ENCODE data around the gene HSPB6. TPM values are rescaled to one million over a fixed set of nuclear protein-coding genes. Genes with fewer than 3 reads are reported as not detected.

Gene HSPB6
- polyA plus RNA-seq, 2 of the 4 experiments (the other 2 are of a cell fraction): 0.16 to 0.26 TPM

DNA sequence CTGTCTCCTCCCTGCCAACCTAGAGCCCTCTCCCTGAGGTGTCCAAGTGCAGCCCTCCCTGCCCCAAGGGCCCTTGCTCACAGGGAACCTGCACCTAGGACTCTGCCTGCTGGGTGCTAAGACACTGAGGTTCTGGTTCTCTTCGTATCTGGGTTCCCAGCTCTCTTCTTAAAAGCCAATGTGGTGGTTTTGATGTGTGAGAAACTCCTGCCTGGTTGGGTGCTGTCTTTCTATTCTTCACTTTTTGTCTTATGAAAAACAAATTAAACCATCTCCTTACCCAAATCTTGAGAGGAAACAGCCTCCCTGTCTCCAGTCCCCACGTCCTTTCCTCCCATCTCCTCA is 43.4 kb downstream of the HSPB6 start:
- FAIRE-seq (peak; percentile 54), ATAC-seq (no peak), DNase-seq (ENCODE audit: low read depth in 1 of 2, low spot score in 1 of 2) (no peak)
- no peak overlapping the region for H3K27ac ChIP-seq
- H3K4me1 ChIP-seq: peaks cover 12% of the 10 kb centered on the region
- no peaks in the 10 kb centered on the region for H3K9me3 ChIP-seq
- TF ChIP-seq CBX8 (IDR thresholded peaks at IDR 0.05): no peak
- WGBS (ENCODE audit: missing lambda C conversion rate): 78% methylated on average over 2 of the region's 2 CpGs
- H3K4me2 ChIP-seq: no peak overlapping the region
- H3K4me3 ChIP-seq: no peak overlapping the region
- ChIA-PET POLR2A (interaction anchor here (3.0 kb wide), 1 partner anchor 11 kb away, joined by 14 read pairs; no protein-coding TSS in a partner anchor), CTCF (interaction anchor here (0.5 to 6.6 kb wide), 9 partner anchors 13 to 444 kb away, joined by 3 to 161 read pairs (median 7); partner anchors contain the start of gene ZBTB32)

DNA sequence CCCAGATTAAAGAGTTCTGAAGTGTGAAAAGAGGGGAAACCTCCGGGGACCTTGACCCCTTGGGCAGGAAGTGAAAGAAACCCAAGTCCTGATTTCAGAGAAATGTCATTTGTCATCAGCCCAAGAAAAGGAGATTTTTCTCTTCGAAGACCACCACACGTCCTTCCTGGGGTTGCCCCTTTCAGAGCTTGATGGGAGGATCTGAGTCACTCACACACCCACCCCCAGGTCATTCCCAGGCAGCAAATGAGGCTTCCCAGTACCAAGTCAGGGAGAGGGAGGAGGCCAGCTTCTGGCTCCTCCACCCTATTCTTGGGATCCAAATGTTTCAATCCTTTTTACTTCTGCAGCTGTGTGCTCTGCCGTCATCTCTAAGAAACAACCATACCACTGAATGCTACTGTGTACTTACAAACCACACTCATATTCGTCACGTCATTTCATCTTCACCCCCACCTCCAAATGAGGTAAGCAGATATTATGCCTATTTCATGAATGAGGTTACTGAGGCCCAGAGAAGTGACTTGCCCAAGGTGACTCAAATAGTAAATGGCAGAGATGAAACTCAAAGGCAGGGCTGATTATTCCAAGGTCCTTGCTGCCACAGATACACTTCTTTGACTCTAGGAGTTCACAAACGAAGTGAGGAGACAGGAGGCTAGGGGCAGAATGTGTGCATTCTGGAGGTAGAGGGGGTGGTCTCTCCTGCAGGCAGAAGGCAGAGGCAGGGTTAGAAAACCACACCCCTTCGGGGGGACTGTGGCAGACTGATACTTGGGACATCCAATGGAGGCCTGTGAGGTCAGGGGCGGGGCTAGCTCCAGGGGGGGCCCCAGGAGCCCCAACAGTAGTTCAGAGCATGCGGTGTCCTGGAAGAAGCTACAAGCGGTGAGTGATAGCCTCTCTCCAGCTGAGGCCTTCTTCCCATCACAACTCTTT is 44.0 kb downstream of the HSPB6 start:
- ChIA-PET POLR2A (interaction anchor here (1.2 to 3.0 kb wide), 2 partner anchors 10 to 16 kb away, joined by 5 to 14 read pairs; no protein-coding TSS in a partner anchor), CTCF (interaction anchor here (0.5 to 6.6 kb wide), 12 partner anchors 12 to 705 kb away, joined by 3 to 161 read pairs (median 4); partner anchors contain the start of gene ZBTB32)
- peak; percentile 67 for FAIRE-seq
- ATAC-seq: no peak
- peak; percentile 15; the same call in 1 of the 2 replicates for TF ChIP-seq POLR2A (IDR thresholded peaks at IDR 0.05; ENCODE audit: low read length)
- no peak for TF ChIP-seq RAD21 (conservative IDR thresholded peaks at IDR 0.05 in 1 of 2, IDR thresholded peaks at IDR 0.05 in 1 of 2)
- DNase-seq (ENCODE audit: low read depth in 1 of 2, low spot score in 1 of 2): no peak
- no peak overlapping the region for H3K27ac ChIP-seq
- no peak overlapping the region for H3K4me2 ChIP-seq
- H3K9me3 ChIP-seq: no peaks in the 10 kb centered on the region
- H3K4me1 ChIP-seq: peaks cover 12% of the 10 kb centered on the region
- 71% methylated on average over 11 of the region's 11 CpGs for WGBS (ENCODE audit: missing lambda C conversion rate)
- H3K4me3 ChIP-seq: no peak overlapping the region

DNA sequence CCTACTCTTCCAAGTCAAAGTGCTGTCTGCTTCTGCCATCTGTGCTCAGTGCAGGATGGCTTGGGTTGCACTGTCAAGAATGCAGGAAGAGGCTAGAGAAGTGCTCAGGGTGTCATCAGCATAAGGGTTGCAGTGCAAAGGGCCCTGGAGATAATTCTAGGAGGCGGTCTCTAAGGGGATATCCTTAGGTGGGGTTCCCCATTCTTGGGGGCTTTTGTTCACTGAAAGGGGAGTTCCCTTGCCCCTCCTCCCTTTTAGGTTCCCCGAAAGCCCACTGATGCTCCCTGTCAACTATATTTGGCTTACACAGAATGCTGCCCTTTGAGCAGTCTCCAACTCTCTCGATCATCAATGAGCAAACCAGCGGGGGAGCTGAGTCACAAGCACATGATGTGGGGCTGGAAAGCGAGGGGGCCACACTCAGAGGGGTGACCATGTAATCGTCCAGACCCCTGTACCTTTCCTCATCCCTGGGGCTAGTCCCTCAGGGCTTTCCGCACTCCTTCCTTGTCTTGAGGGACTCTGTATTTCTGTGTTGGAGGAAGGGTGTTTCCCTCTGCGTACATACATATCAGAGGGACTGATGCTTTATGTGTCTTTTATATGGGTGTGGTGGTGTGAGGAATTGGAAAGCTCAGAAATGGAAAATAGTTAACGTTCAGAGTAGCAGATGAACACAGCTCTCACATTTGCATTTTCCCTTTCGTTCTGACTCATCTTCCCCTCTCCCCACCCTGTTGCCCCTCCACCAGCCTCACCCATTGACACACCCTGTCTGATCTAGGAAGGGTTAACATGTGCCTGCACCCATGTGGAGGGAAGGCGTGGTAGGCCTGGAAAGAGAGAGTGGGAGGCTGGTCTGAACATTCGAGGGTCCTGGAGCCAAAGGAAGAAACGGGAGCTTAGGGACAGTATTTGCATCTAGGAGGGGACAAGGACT is 45.8 kb downstream of the HSPB6 start:
- DNase-seq (ENCODE audit: low read depth in 1 of 2, low spot score in 1 of 2) (no peak), ATAC-seq (no peak; a peak in 1 of 6 replicates), FAIRE-seq (peak; percentile 39)
- Histone ChIP-seq H3K4me3 (no peak overlapping the region), H3K9me3 (no peaks in the 10 kb centered on the region), H3K27ac (no peak overlapping the region), H3K4me1 (peaks cover 10% of the 10 kb centered on the region), H3K4me2 (no peak overlapping the region)
- WGBS (ENCODE audit: missing lambda C conversion rate): 49% methylated on average over 13 of the region's 13 CpGs
- POLR2A ChIA-PET: interaction anchor here (1.2 to 3.0 kb wide), 2 partner anchors 9 to 14 kb away, joined by 5 to 14 read pairs; no protein-coding TSS in a partner anchor
- TF ChIP-seq POLR2A (IDR thresholded peaks at IDR 0.05; ENCODE audit: low read length): peak; percentile 24
- no peak for TF ChIP-seq ZFP36 (IDR thresholded peaks at IDR 0.05; ENCODE audit: borderline replicate concordance, partially characterized antibody)
- CTCF ChIA-PET: interaction anchor here (0.9 to 6.6 kb wide), 8 partner anchors 10 to 201 kb away, joined by 3 to 161 read pairs (median 7); partner anchors contain the start of genes ATP4A and ZBTB32

DNA sequence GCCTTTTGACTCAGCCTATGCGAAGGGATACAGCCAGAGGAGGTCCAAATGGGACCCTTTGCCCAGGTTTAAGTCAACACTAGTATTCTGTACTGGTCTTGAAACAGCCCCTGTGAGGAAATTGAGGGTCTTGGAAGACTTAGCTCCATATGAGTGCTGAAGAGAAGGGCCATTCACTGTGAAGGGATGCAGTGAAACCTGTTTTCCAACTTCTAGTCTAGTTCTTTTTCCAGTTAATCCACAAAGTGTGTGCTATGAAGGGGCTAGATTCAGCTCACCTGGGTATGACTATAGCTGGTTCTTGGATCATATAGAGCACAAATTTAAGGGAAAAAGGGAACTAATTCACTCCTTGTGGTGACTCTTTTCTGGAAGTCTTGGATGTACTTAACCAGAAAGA is 48.4 kb downstream of the HSPB6 start:
- ChIA-PET CTCF (interaction anchor here (0.9 to 9.0 kb wide), 8 partner anchors 11 to 224 kb away, joined by 4 to 116 read pairs (median 5); no protein-coding TSS in a partner anchor), POLR2A (no interaction called here)
- H3K4me1 ChIP-seq: no peaks in the 10 kb centered on the region; the same call in 2 of the 3 replicates
- H3K4me2 ChIP-seq: no peak overlapping the region
- no peak overlapping the region for H3K4me3 ChIP-seq
- H3K27ac ChIP-seq: no peak overlapping the region
- H3K9me3 ChIP-seq: no peaks in the 10 kb centered on the region
- 63% methylated on average over 1 of the region's 1 CpG for WGBS (ENCODE audit: missing lambda C conversion rate)
- TF ChIP-seq, protein P1, sequence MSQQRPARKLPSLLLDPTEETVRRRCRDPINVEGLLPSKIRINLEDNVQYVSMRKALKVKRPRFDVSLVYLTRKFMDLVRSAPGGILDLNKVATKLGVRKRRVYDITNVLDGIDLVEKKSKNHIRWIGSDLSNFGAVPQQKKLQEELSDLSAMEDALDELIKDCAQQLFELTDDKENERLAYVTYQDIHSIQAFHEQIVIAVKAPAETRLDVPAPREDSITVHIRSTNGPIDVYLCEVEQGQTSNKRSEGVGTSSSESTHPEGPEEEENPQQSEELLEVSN (IDR thresholded peaks at IDR 0.05; ENCODE audit: borderline replicate concordance, low read depth): no peak
- TF ChIP-seq GATA3 (IDR thresholded peaks at IDR 0.05; ENCODE audit: borderline replicate concordance): no peak
- no peak for TF ChIP-seq ESRRA (IDR thresholded peaks at IDR 0.05; ENCODE audit: borderline replicate concordance, low read length)
- TF ChIP-seq KDM1A (IDR thresholded peaks at IDR 0.05; ENCODE audit: low read depth): no peak
- no peak for TF ChIP-seq MAZ (IDR thresholded peaks at IDR 0.05; ENCODE audit: borderline replicate concordance, low read depth, low read length)
- no peak for TF ChIP-seq BHLHE40 (IDR thresholded peaks at IDR 0.05; ENCODE audit: low read depth, low read length)
- TF ChIP-seq RARB (CRISPR knock-in tag; IDR thresholded peaks at IDR 0.05): no peak
- TF ChIP-seq FOSL2 (IDR thresholded peaks at IDR 0.05): no peak
- TF ChIP-seq FOSL2 (CRISPR knock-in tag; IDR thresholded peaks at IDR 0.05): no peak
- TF ChIP-seq NR3C1 (IDR thresholded peaks at IDR 0.05): no peak
- TF ChIP-seq CHD4 (IDR thresholded peaks at IDR 0.05; ENCODE audit: borderline replicate concordance): no peak
- TF ChIP-seq NFE2L2 (conservative IDR thresholded peaks at IDR 0.05; ENCODE audit: low read length): no peak
- no peak for TF ChIP-seq HDAC2 (IDR thresholded peaks at IDR 0.05)
- TF ChIP-seq, protein P2, sequence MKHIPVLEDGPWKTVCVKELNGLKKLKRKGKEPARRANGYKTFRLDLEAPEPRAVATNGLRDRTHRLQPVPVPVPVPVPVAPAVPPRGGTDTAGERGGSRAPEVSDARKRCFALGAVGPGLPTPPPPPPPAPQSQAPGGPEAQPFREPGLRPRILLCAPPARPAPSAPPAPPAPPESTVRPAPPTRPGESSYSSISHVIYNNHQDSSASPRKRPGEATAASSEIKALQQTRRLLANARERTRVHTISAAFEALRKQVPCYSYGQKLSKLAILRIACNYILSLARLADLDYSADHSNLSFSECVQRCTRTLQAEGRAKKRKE (CRISPR knock-in tag; IDR thresholded peaks at IDR 0.05; ENCODE audit: low read depth): no peak
- TF ChIP-seq EHF (CRISPR knock-in tag; IDR thresholded peaks at IDR 0.05): no peak
- TF ChIP-seq, protein P3, sequence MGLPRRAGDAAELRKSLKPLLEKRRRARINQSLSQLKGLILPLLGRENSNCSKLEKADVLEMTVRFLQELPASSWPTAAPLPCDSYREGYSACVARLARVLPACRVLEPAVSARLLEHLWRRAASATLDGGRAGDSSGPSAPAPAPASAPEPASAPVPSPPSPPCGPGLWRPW (IDR thresholded peaks at IDR 0.05): no peak
- no peak for TF ChIP-seq HOXB13 (CRISPR knock-in tag; IDR thresholded peaks at IDR 0.05; ENCODE audit: low read depth)
- FAIRE-seq (peak; percentile 18), ATAC-seq (no peak), DNase-seq (ENCODE audit: low read depth in 1 of 2, low spot score in 1 of 2) (no peak)

Measured in A549 (cell line).